Glutamatergic neuron (in vitro differentiated cells): ENCODE measurements around the gene ARMH1. TPM values are rescaled to one million over a fixed set of nuclear protein-coding genes. Genes with fewer than 3 reads are reported as not detected.

Experiments used
- DNase-seq: peaks from one replicate; pipeline ENCODE4 v3.0.0; 2022
- H3K27ac Mint-ChIP-seq: one replicate; pipeline ENCODE4 v1.8.0; 2020; ENCODE audit warnings: mild to moderate bottlenecking, mixed read lengths, inconsistent platforms; ENCODE audit not compliant: unreplicated experiment
- H3K27me3 Mint-ChIP-seq: one replicate; pipeline ENCODE4 v1.8.0; 2020; ENCODE audit warnings: mild to moderate bottlenecking, moderate library complexity, mixed read lengths, inconsistent platforms; ENCODE audit not compliant: unreplicated experiment
- H3K36me3 Mint-ChIP-seq: one replicate; pipeline ENCODE4 v1.8.0; 2020; ENCODE audit warnings: mild to moderate bottlenecking, mixed read lengths, inconsistent platforms; ENCODE audit not compliant: unreplicated experiment
- H3K4me1 Mint-ChIP-seq: one replicate; pipeline ENCODE4 v1.8.0; 2020; ENCODE audit warnings: mild to moderate bottlenecking, low read depth, mixed read lengths, inconsistent platforms; ENCODE audit not compliant: unreplicated experiment
- H3K4me3 Mint-ChIP-seq: one replicate; pipeline ENCODE4 v1.8.0; 2020; ENCODE audit warnings: mild to moderate bottlenecking, mixed read lengths, inconsistent platforms; ENCODE audit not compliant: unreplicated experiment
- H3K9me3 Mint-ChIP-seq: one replicate; pipeline ENCODE4 v1.8.0; 2020; ENCODE audit warnings: mild to moderate bottlenecking, moderate library complexity, mixed read lengths, inconsistent platforms; ENCODE audit not compliant: unreplicated experiment
- total RNA-seq: library from RNA; stranded (reverse); fragmentation: NEBNext Ultra II Directional; extraction: Animal tissue kit (Norgen Biotek cat#: 25700); gene quantifications from one replicate; pipeline ENCODE4 v1.2.1, GENCODE V29; 2021; ENCODE audit not compliant: unreplicated experiment
- TF ChIP-seq, protein P1 (sequence below): fragments of 200-600 bp; sonication (generic); IDR thresholded peaks from one replicate; pipeline ENCODE4 v1.5.0; 2021; ENCODE audit not compliant: partially characterized antibody, unreplicated experiment

ARMH1 gene
- total RNA-seq, 1 donor from 2014 or later, result 4.9 TPM

DNA sequence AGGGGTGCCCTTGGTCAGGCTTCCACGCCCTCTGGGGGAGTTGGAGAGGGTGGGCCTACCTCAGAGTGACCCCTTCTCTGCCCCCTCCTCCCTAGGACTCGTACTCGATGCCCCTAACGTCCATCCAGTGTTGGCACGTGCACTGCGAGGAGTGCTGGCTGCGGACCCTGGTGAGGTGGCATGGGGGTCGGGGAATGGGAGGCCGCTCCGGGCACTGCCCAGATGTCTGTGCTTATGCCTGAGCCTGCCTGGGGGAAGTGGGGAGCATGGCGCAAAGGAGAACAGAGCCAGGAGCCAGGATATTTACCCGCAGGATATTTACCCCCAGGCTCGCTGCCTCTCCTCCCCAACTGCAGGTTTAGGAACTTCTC, 24.7 kb upstream of the ARMH1 start:
- DNase-seq, result no peak
- H3K27ac Mint-ChIP-seq, result no peak overlapping the region
- H3K4me1 Mint-ChIP-seq, result peaks cover 16% of the 10 kb centered on the region
- no peak overlapping the region for H3K4me3 Mint-ChIP-seq
- peaks cover 6% of the 10 kb centered on the region for H3K36me3 Mint-ChIP-seq
- TF ChIP-seq, protein P1, sequence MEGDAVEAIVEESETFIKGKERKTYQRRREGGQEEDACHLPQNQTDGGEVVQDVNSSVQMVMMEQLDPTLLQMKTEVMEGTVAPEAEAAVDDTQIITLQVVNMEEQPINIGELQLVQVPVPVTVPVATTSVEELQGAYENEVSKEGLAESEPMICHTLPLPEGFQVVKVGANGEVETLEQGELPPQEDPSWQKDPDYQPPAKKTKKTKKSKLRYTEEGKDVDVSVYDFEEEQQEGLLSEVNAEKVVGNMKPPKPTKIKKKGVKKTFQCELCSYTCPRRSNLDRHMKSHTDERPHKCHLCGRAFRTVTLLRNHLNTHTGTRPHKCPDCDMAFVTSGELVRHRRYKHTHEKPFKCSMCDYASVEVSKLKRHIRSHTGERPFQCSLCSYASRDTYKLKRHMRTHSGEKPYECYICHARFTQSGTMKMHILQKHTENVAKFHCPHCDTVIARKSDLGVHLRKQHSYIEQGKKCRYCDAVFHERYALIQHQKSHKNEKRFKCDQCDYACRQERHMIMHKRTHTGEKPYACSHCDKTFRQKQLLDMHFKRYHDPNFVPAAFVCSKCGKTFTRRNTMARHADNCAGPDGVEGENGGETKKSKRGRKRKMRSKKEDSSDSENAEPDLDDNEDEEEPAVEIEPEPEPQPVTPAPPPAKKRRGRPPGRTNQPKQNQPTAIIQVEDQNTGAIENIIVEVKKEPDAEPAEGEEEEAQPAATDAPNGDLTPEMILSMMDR, result no peak
- peaks cover 9% of the 10 kb centered on the region for H3K27me3 Mint-ChIP-seq
- H3K9me3 Mint-ChIP-seq, result peaks cover 9% of the 10 kb centered on the region

GRCh38 chr1:44650159-44650831, 24.2 kb upstream of the ARMH1 start:
- Mint-ChIP-seq H3K27ac (no peak overlapping the region), H3K27me3 (peaks cover 7% of the 10 kb centered on the region), H3K9me3 (peaks cover 9% of the 10 kb centered on the region), H3K4me1 (peaks cover 16% of the 10 kb centered on the region), H3K36me3 (peaks cover 6% of the 10 kb centered on the region), H3K4me3 (no peak overlapping the region)
- TF ChIP-seq, protein P1, result no peak
- DNase-seq, result peak; percentile 41

GRCh38 chr1:44651069-44651468, 23.4 kb upstream of the ARMH1 start:
- Mint-ChIP-seq H3K27ac (no peak overlapping the region), H3K9me3 (peaks cover 9% of the 10 kb centered on the region)

DNA sequence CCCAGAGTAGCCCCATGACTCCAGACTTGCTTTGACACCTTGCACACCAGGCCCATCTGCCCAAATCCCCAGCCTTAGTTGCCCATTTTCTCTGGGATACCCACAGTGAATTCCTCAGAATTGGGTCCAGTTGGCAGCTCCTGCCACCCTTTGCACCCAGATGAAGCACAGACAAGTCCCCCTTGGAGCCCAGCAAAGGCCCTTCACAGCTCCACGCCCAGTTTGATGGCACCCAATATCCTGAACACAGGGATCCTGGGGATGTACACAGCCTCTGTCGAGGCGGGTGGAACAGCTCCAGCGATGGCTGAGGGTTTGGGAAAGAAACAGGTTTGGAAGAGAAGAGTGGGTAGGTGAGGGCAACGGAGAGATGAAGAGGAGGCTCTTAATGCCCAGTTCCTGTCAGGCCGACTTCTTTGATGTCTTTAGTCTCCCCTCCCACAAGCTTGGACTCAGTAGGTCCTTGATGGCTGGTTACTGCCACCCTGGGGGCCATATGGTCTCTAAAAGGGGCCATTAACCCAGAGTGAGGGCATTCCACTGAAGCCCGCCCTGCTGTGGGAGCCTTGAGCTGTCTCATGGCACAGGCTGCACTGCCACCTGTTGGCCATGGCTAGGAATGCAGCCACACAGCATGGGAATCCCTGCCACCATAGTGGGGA, 21.9 kb upstream of the ARMH1 start:
- H3K27ac Mint-ChIP-seq, result no peak overlapping the region

More at GRCh38 chr1:44651069-44651468, 23.4 kb upstream of the ARMH1 start:
- Mint-ChIP-seq H3K27me3 (peaks cover 7% of the 10 kb centered on the region), H3K4me1 (peaks cover 16% of the 10 kb centered on the region), H3K36me3 (peaks cover 6% of the 10 kb centered on the region), H3K4me3 (no peak overlapping the region)
- DNase-seq, result no peak
- TF ChIP-seq, protein P1, result no peak

More for the DNA sequence above, 21.9 kb upstream of the ARMH1 start:
- Mint-ChIP-seq H3K9me3 (peaks cover 9% of the 10 kb centered on the region), H3K4me3 (no peak overlapping the region), H3K36me3 (peaks cover 6% of the 10 kb centered on the region), H3K27me3 (peaks cover 7% of the 10 kb centered on the region), H3K4me1 (peaks cover 16% of the 10 kb centered on the region)
- TF ChIP-seq, protein P1, result peak; percentile 92
- DNase-seq, result peak; percentile 92
